H1 (cell line): ENCODE data around the gene THADA. TPM values are rescaled to one million over a fixed set of nuclear protein-coding genes. Genes with fewer than 3 reads are reported as not detected.

Experiments
- CBX5 ChIP-seq: fragments of 300-800, 300-1000 bp; sonication (generic); IDR thresholded peaks from 2 replicates; pipeline ENCODE4 v1.7.1; 2016; ENCODE audit warnings: antibody characterized with exemption, low read length, low read depth
- CHD7 ChIP-seq: fragments of 300-600 bp; sonication (generic); IDR thresholded peaks from 2 replicates; pipeline ENCODE4 v1.7.1; 2012; ENCODE audit warnings: low read length, moderate library complexity, mild to moderate bottlenecking, inconsistent platforms; ENCODE audit not compliant: insufficient replicate concordance
- EP300 ChIP-seq, 2 experiments: IDR thresholded peaks; 1 replicate in 1 of 2; 2 replicates in 1 of 2; pipeline ENCODE4 v1.6.1; 2011 to 2012; ENCODE audit warnings: low read depth in 2 of 2, low read length in 2 of 2, mild to moderate bottlenecking in 2 of 2, borderline replicate concordance in 1 of 2, inconsistent platforms in 1 of 2, moderate library complexity in 1 of 2
- PHF8 ChIP-seq: fragments of 200-600 bp; sonication (generic); conservative IDR thresholded peaks from 2 replicates; pipeline ENCODE4 v1.7.1; 2012; ENCODE audit warnings: low read depth, mild to moderate bottlenecking, inconsistent platforms, low read length, moderate library complexity
- POLR2AphosphoS5 ChIP-seq: IDR thresholded peaks from 2 replicates; pipeline ENCODE4 v1.6.1; 2011; ENCODE audit warnings: low read depth, low read length
- RBBP5 ChIP-seq: IDR thresholded peaks from 2 replicates; pipeline ENCODE4 v1.7.1; 2012; ENCODE audit warnings: low read depth, mild to moderate bottlenecking, inconsistent platforms, low read length, moderate library complexity, borderline replicate concordance
- RFX5 ChIP-seq: IDR thresholded peaks from 2 replicates; pipeline ENCODE4 v1.6.1; 2011; ENCODE audit warnings: low read depth, low read length, improper control_type of control experiment, borderline replicate concordance
- polyA plus RNA-seq, 7 experiments: library from polyadenylated mRNA; depleted of rRNA in 3 of 7; stranded (reverse) in 5 of 7; unstranded in 2 of 7; fragments of >200 nt in 5 of 7; fragments of 200-250 nt in 2 of 7; gene quantifications; 1 replicate in 5 of 7; 2 replicates in 1 of 7; 4 replicates in 1 of 7; pipeline versions ENCODE4 v1.2.1 to v1.2.3, GENCODE V29; 2011 to 2013; ENCODE audit warnings: missing spikeins in 2 of 7, mixed read lengths in 2 of 7
- total RNA-seq: library from RNA; stranded (reverse); fragmentation: NEBNext Ultra II Directional; extraction: Animal tissue kit (Norgen Biotek cat#: 25700); gene quantifications from 2 replicates; pipeline ENCODE4 v1.2.1, GENCODE V29; 2021

The THADA gene
- total and polyA plus RNA-seq, 2 of the 8 experiments (the other 6 are each of a cell fraction or from before 2014, with no cell fraction given), result 22.4 to 26.8 TPM

GRCh38 chr2:43511199-43511598 is 84.6 kb downstream of the THADA start (continued):
- TF ChIP-seq CBX5 (no peak), PHF8 (no peak), RBBP5 (no peak), POLR2AphosphoS5 (no peak), CHD7 (no peak), EP300 (IDR thresholded peaks at IDR 0.05; ENCODE audit: borderline replicate concordance in 1 of 2, low read depth in 2 of 2, low read length in 2 of 2) (no peak), RFX5 (no peak)
